Right lobe of liver (tissue), 6 donors: Measurements from ENCODE around the gene MYPN. TPM values are rescaled to one million over a fixed set of nuclear protein-coding genes. Genes with fewer than 3 reads are reported as not detected.

Experiments used
- ATAC-seq, 4 donors: fragments of 200-7000 bp; cut with Tn5 transposase; one replicate each; pipeline ENCODE4 v1.9.1; 2020; ENCODE audit warnings: mild to moderate bottlenecking in 4 of 4, moderate library complexity in 4 of 4
- DNase-seq, 3 donors: peaks; one replicate each; pipeline ENCODE4 v3.0.0-alpha.2; 2020
- H3K27ac ChIP-seq, 3 donors: fragments of 200-600 bp; one replicate each; pipeline ENCODE4 v1.8.0; 2022
- H3K27me3 ChIP-seq, 2 donors: fragments of 200-600 bp; one replicate each; pipeline ENCODE4 v1.8.0; 2022
- H3K36me3 ChIP-seq, 4 donors: fragments of 200-600 bp; sonication (generic) in 1 of 4; one replicate each; pipeline versions ENCODE4 v1.5.1 to v1.8.0; 2017 to 2022; ENCODE audit warnings: control low read depth in 1 of 4
- H3K4me1 ChIP-seq, 4 donors: fragments of 200-600 bp; sonication (generic) in 1 of 4; one replicate each; pipeline versions ENCODE4 v1.5.1 to v1.8.0; 2017 to 2022; ENCODE audit warnings: control low read depth in 1 of 4
- H3K4me3 ChIP-seq, 3 donors: fragments of 200-600 bp; one replicate each; pipeline ENCODE4 v1.8.0; 2022
- H3K9me3 ChIP-seq, 4 donors: fragments of 200-600 bp; sonication (generic) in 1 of 4; one replicate each; pipeline versions ENCODE4 v1.5.1 to v1.8.0; 2017 to 2022; ENCODE audit warnings: control low read depth in 1 of 4
- POLR2A ChIP-seq: fragments of 450-650 bp; IDR thresholded peaks from one replicate; pipeline ENCODE4 v1.6.1; 2017; ENCODE audit warnings: antibody characterized with exemption, mild to moderate bottlenecking
- WGBS: methylation state at CpG from one replicate; pipeline ENCODE4 v1.1.6; 2018; ENCODE audit warnings: low coverage, low lambda C conversion rate; ENCODE audit not compliant: insufficient coverage; ENCODE audit errors: missing lambda C conversion rate; 5-methylcytosine and 5-hydroxymethylcytosine counted together
- intact Hi-C, 2 donors: fragments of 100-400 bp; cut with DNase I; formaldehyde crosslinking; loops; one replicate each; pipeline versions ENCODE4 v1.11.2 to v1.14.1; 2022
- total RNA-seq, 6 experiments: library from RNA; depleted of rRNA in 2 of 6; stranded (reverse); fragments of >200 nt in 2 of 6; fragmentation: NEBNext Ultra II Directional in 3 of 6; extraction: Animal tissue kit (Norgen Biotek cat#: 25700) in 3 of 6; gene quantifications; one replicate each; pipeline versions ENCODE4 v1.1.0 to v1.2.4, GENCODE V29; 2016 to 2023
- TF ChIP-seq, protein P1 (sequence below), 4 donors: fragments of 200-600 bp in 3 of 4; fragments of 450-650 bp in 1 of 4; IDR thresholded peaks; one replicate each; pipeline versions ENCODE4 v1.5.1 to v1.8.0; 2016 to 2022; ENCODE audit warnings: antibody characterized with exemption in 4 of 4, mild to moderate bottlenecking in 2 of 4
- donor health status: DM: no; HTN: yes; CAD: no.
- donor health status: DM: no; HTN: no; CAD: no.
- donor health status: DM: no; HTN: no; CAD: no.
- donor health status: DM: no; HTN: yes; CAD: no.
- donor health status: DM: no; HTN: yes; CAD: no.

The MYPN gene
- total RNA-seq, 6 experiments from 2014 or later = 0.07 to 0.31 (median 0.10) TPM; not detected in 2

GRCh38 chr10:68176797-68177196 lies 67.5 kb downstream of the MYPN start:
- Histone ChIP-seq H3K9me3 (no peaks in the 10 kb centered on the region), H3K4me3 (no peak overlapping the region), H3K4me1 (no peaks in the 10 kb centered on the region), H3K36me3 (no peaks in the 10 kb centered on the region), H3K27me3 (no peaks in the 10 kb centered on the region), H3K27ac (no peak overlapping the region)
- no peak for TF ChIP-seq POLR2A
- TF ChIP-seq, protein P1, sequence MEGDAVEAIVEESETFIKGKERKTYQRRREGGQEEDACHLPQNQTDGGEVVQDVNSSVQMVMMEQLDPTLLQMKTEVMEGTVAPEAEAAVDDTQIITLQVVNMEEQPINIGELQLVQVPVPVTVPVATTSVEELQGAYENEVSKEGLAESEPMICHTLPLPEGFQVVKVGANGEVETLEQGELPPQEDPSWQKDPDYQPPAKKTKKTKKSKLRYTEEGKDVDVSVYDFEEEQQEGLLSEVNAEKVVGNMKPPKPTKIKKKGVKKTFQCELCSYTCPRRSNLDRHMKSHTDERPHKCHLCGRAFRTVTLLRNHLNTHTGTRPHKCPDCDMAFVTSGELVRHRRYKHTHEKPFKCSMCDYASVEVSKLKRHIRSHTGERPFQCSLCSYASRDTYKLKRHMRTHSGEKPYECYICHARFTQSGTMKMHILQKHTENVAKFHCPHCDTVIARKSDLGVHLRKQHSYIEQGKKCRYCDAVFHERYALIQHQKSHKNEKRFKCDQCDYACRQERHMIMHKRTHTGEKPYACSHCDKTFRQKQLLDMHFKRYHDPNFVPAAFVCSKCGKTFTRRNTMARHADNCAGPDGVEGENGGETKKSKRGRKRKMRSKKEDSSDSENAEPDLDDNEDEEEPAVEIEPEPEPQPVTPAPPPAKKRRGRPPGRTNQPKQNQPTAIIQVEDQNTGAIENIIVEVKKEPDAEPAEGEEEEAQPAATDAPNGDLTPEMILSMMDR (IDR thresholded peaks at IDR 0.05) = no peak
- WGBS = 77% methylated on average over 4 of the region's 4 CpGs
- no peak for DNase-seq
- intact Hi-C loops = no loop called here
- ATAC-seq = no peak

GRCh38 chr10:68178592-68178991 lies 69.3 kb downstream of the MYPN start:
- Histone ChIP-seq H3K4me3 (no peak overlapping the region), H3K9me3 (no peaks in the 10 kb centered on the region), H3K27me3 (no peaks in the 10 kb centered on the region), H3K27ac (no peak overlapping the region), H3K36me3 (no peaks in the 10 kb centered on the region), H3K4me1 (no peaks in the 10 kb centered on the region)
- ATAC-seq = no peak
- DNase-seq = no peak
- intact Hi-C loops = no loop called here
- no peak for TF ChIP-seq POLR2A
- TF ChIP-seq, protein P1 (IDR thresholded peaks at IDR 0.05) = no peak
- 58% methylated on average over 2 of the region's 4 CpGs for WGBS

GRCh38 chr10:68179016-68179415 lies 69.7 kb downstream of the MYPN start:
- no peaks in the 10 kb centered on the region for H3K4me1 ChIP-seq
- H3K9me3 ChIP-seq = no peaks in the 10 kb centered on the region
- intact Hi-C loops = no loop called here
- H3K27me3 ChIP-seq = no peaks in the 10 kb centered on the region
- TF ChIP-seq POLR2A = no peak
- TF ChIP-seq, protein P1 (IDR thresholded peaks at IDR 0.05) = no peak
- WGBS = 76% methylated on average over 3 of the region's 3 CpGs
- H3K27ac ChIP-seq = no peak overlapping the region
- H3K4me3 ChIP-seq = no peak overlapping the region
- ATAC-seq (no peak), DNase-seq (no peak)
- no peaks in the 10 kb centered on the region for H3K36me3 ChIP-seq

DNA sequence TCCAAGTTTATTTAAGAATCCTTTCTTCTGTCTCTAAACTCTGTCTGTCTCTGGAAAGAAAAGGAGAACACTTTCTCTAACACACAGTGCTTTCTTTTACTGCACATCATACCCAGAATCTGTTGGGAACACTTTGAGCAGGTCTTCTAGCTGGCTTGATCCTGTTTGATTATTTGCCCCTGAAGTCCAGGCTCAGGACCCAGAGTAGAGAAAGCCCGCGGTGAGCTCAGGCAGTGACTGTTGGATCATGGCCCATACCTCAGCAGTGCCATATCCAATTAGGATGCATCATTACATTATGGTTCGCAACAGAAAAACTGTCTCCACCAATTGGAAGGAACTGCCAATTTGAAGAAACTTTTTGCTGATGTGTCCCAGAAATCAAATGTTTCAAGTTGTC lies 71.2 kb downstream of the MYPN start:
- no peak for DNase-seq
- intact Hi-C loops = no loop called here
- no peak for ATAC-seq

More for the DNA sequence above, 71.2 kb downstream of the MYPN start:
- H3K4me1 ChIP-seq = no peaks in the 10 kb centered on the region
- no peaks in the 10 kb centered on the region for H3K27me3 ChIP-seq
- H3K9me3 ChIP-seq = no peaks in the 10 kb centered on the region
- H3K4me3 ChIP-seq = no peak overlapping the region
- TF ChIP-seq, protein P1 (IDR thresholded peaks at IDR 0.05) = no peak
- no peak for TF ChIP-seq POLR2A
- no peaks in the 10 kb centered on the region for H3K36me3 ChIP-seq
- no peak overlapping the region for H3K27ac ChIP-seq
- 93% methylated on average over 3 of the region's 3 CpGs for WGBS
